Measurements from ENCODE around the gene CLSTN1.
"Not testable (repeated sequence)": the region's sequence is repeated elsewhere in the genome, so short reads cannot be mapped to it uniquely, and the experiment has no call there.

DNA sequence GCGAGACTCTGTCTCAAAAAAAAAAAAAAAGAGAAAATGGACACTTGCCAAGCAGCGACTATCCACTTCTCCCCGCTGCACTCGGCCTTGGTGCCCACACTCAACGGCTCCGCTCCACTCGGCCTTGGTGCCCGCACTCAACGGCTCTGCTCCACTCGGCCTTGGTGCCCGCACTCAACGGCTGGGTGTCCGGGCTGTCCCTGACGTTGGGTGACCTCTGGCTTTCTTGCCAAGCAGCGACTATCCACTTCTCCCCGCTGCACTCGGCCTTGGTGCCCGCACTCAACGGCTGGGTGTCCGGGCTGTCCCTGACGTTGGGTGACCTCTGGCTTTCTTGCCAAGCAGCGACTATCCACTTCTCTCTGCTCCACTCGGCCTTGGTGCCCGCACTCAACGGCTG lies 61.3 kb downstream of the CLSTN1 start:
- not testable (repeated sequence) for TF ChIP-seq CTCF (IDR thresholded peaks at IDR 0.05); RCOR1 (IDR thresholded peaks at IDR 0.05; ENCODE audit: low read length); POLR2AphosphoS5 (IDR thresholded peaks at IDR 0.05; ENCODE audit: low read depth, low read length); NFIC (IDR thresholded peaks at IDR 0.05; ENCODE audit: borderline replicate concordance)

All from SK-N-SH (cell line).